H9 (cell line): ENCODE results near the gene SVOP. TPM values are rescaled to one million over a fixed set of nuclear protein-coding genes. Genes with fewer than 3 reads are reported as not detected.
"Not testable (repeated sequence)": the region's sequence is repeated elsewhere in the genome, so short reads cannot be mapped to it uniquely, and the experiment has no call there.

Experiments
- DNase-seq: peaks from one replicate; pipeline ENCODE4 v3.0.0-alpha.2; 2017
- H2AFZ ChIP-seq: one replicate; pipeline ENCODE4 v1.6.1; 2013; ENCODE audit warnings: mild to moderate bottlenecking, low read length, control low read depth, moderate library complexity
- H2AK5ac ChIP-seq: 2 replicates; pipeline ENCODE4 v1.6.1; 2013; ENCODE audit warnings: low read length, control low read depth, mixed read lengths; ENCODE audit not compliant: insufficient read length
- H2BK120ac ChIP-seq: one replicate; pipeline ENCODE4 v1.6.1; 2013; ENCODE audit warnings: low read depth, mild to moderate bottlenecking, low read length, control low read depth, inconsistent platforms; ENCODE audit not compliant: poor library complexity, severe bottlenecking
- H2BK12ac ChIP-seq: 2 replicates; pipeline ENCODE4 v1.6.1; 2013; ENCODE audit warnings: low read length, control low read depth, mixed read lengths, low read depth; ENCODE audit not compliant: insufficient read length
- H2BK15ac ChIP-seq: 2 replicates; pipeline ENCODE4 v1.6.1; 2013; ENCODE audit warnings: low read depth, low read length, control low read depth
- H2BK20ac ChIP-seq: one replicate; pipeline ENCODE4 v1.6.1; 2013; ENCODE audit warnings: low read depth, mild to moderate bottlenecking, low read length, control low read depth, inconsistent platforms; ENCODE audit not compliant: poor library complexity, severe bottlenecking
- H2BK5ac ChIP-seq: 2 replicates; pipeline ENCODE4 v1.6.1; 2013; ENCODE audit warnings: low read length, control low read depth, mixed read lengths; ENCODE audit not compliant: insufficient read length
- H3K14ac ChIP-seq: 2 replicates; pipeline ENCODE4 v1.6.1; 2013; ENCODE audit warnings: low read length, control low read depth; ENCODE audit not compliant: insufficient read depth
- H3K18ac ChIP-seq: 2 replicates; pipeline ENCODE4 v1.6.1; 2013; ENCODE audit warnings: low read depth, mild to moderate bottlenecking, mixed read lengths, low read length, control low read depth; ENCODE audit not compliant: insufficient read length
- H3K23ac ChIP-seq: 2 replicates; pipeline ENCODE4 v1.6.1; 2013; ENCODE audit warnings: low read length, control low read depth, mixed read lengths, low read depth; ENCODE audit not compliant: insufficient read length
- H3K23me2 ChIP-seq: 2 replicates; pipeline ENCODE4 v1.6.1; 2013; ENCODE audit warnings: low read depth, mild to moderate bottlenecking, mixed read lengths, low read length, control low read depth; ENCODE audit not compliant: insufficient read length, poor library complexity, severe bottlenecking
- H3K27ac ChIP-seq: 2 replicates; pipeline ENCODE4 v1.5.1; 2013; ENCODE audit warnings: low read length, control low read depth, mixed read lengths, low read depth; ENCODE audit not compliant: insufficient read length
- H3K27me3 ChIP-seq: 2 replicates; pipeline ENCODE4 v1.6.1; 2013; ENCODE audit warnings: low read length, control low read depth, inconsistent platforms; ENCODE audit not compliant: insufficient read depth
- H3K4ac ChIP-seq: 2 replicates; pipeline ENCODE4 v1.6.1; 2013; ENCODE audit warnings: low read depth, mild to moderate bottlenecking, control low read depth, inconsistent platforms, low read length, moderate library complexity
- H3K4me1 ChIP-seq: 2 replicates; pipeline ENCODE4 v1.6.1; 2013; ENCODE audit warnings: low read length, control low read depth, inconsistent platforms; ENCODE audit not compliant: insufficient read depth
- H3K4me2 ChIP-seq: 2 replicates; pipeline ENCODE4 v1.6.1; 2013; ENCODE audit warnings: low read length, control low read depth, mixed read lengths; ENCODE audit not compliant: insufficient read length, insufficient read depth
- H3K56ac ChIP-seq: 2 replicates; pipeline ENCODE4 v1.6.1; 2013; ENCODE audit warnings: low read depth, mild to moderate bottlenecking, mixed read lengths, low read length, control low read depth; ENCODE audit not compliant: insufficient read length
- H3K79me1 ChIP-seq: 2 replicates; pipeline ENCODE4 v1.6.1; 2013; ENCODE audit warnings: low read depth, mild to moderate bottlenecking, moderate library complexity, low read length, control low read depth, inconsistent platforms; ENCODE audit not compliant: insufficient read depth, poor library complexity, severe bottlenecking
- H3K79me2 ChIP-seq: 2 replicates; pipeline ENCODE4 v1.6.1; 2013; ENCODE audit warnings: low read length, control low read depth, inconsistent platforms; ENCODE audit not compliant: insufficient read depth
- H3K9ac ChIP-seq: 2 replicates; pipeline ENCODE4 v1.6.1; 2013; ENCODE audit warnings: low read length, control low read depth, mixed read lengths; ENCODE audit not compliant: insufficient read length; ENCODE audit errors: extremely low read depth
- H3K9me3 ChIP-seq: one replicate; pipeline ENCODE4 v1.6.1; 2013; ENCODE audit warnings: low read depth, low read length, inconsistent platforms; ENCODE audit not compliant: control insufficient read depth
- H3T11ph ChIP-seq: one replicate; pipeline ENCODE4 v1.6.1; 2013; ENCODE audit warnings: mild to moderate bottlenecking, low read length, control low read depth, inconsistent platforms
- H4K20me1 ChIP-seq: one replicate; pipeline ENCODE4 v1.6.1; 2013; ENCODE audit not compliant: control insufficient read depth, insufficient read length, insufficient read depth
- H4K5ac ChIP-seq: 2 replicates; pipeline ENCODE4 v1.6.1; 2013; ENCODE audit warnings: low read depth, mild to moderate bottlenecking, mixed read lengths, low read length, control low read depth; ENCODE audit not compliant: insufficient read length
- H4K8ac ChIP-seq: replicated peaks from 2 replicates; pipeline ENCODE4 v1.6.1; 2013; ENCODE audit warnings: low read length, control low read depth, mixed read lengths, low read depth; ENCODE audit not compliant: insufficient read length
- H4K91ac ChIP-seq: 2 replicates; pipeline ENCODE4 v1.6.1; 2013; ENCODE audit warnings: low read depth, mild to moderate bottlenecking, moderate library complexity, mixed read lengths, low read length, control low read depth; ENCODE audit not compliant: insufficient read length
- H3K27ac Mint-ChIP-seq, 3 experiments: 2 replicates in 2 of 3; 3 replicates in 1 of 3; pipeline ENCODE4 v1.8.0; 2020 to 2021; ENCODE audit warnings: mixed read lengths in 3 of 3, mild to moderate bottlenecking in 1 of 3, moderate library complexity in 1 of 3
- H3K27me3 Mint-ChIP-seq: 2 replicates; pipeline ENCODE4 v1.8.0; 2021; ENCODE audit warnings: low read depth, mild to moderate bottlenecking, moderate library complexity, mixed read lengths
- H3K36me3 Mint-ChIP-seq, 3 experiments: 2 replicates in 2 of 3; 3 replicates in 1 of 3; pipeline ENCODE4 v1.8.0; 2020 to 2021; ENCODE audit warnings: low read depth in 3 of 3, mixed read lengths in 3 of 3; ENCODE audit not compliant: insufficient read depth in 1 of 3
- H3K4me1 Mint-ChIP-seq, 2 experiments: 2 replicates each; pipeline ENCODE4 v1.8.0; 2020; ENCODE audit warnings: mixed read lengths in 2 of 2
- H3K4me3 Mint-ChIP-seq, 2 experiments: 2 replicates in 1 of 2; 3 replicates in 1 of 2; pipeline ENCODE4 v1.8.0; 2020 to 2021; ENCODE audit warnings: mild to moderate bottlenecking in 2 of 2, mixed read lengths in 2 of 2, moderate library complexity in 1 of 2
- H3K9me3 Mint-ChIP-seq, 2 experiments: 2 replicates in 1 of 2; 3 replicates in 1 of 2; pipeline ENCODE4 v1.8.0; 2020; ENCODE audit warnings: mild to moderate bottlenecking in 2 of 2, mixed read lengths in 2 of 2, moderate library complexity in 1 of 2
- CTCF ChIP-seq: fragments of 200-600 bp; sonication (generic); conservative IDR thresholded peaks from 3 replicates; pipeline ENCODE4 v1.8.0; 2021; ENCODE audit warnings: antibody characterized with exemption, mild to moderate bottlenecking
- WGBS: extraction: QIAGEN DNeasy Blood & Tissue Kit; methylation state at CpG from one replicate; pipeline ENCODE4 v1.1.7; 2013; ENCODE audit warnings: missing lambda C conversion rate, low lambda C conversion rate, mixed read lengths; ENCODE audit not compliant: insufficient read length; ENCODE audit errors: extremely low coverage; 5-methylcytosine and 5-hydroxymethylcytosine counted together
- total RNA-seq: library from RNA; stranded (reverse); gene quantifications from 2 replicates; pipeline ENCODE4 v1.2.1, GENCODE V29; 2021

The SVOP gene
- total RNA-seq, 1 experiment from 2014 or later: 0.15 TPM

GRCh38 chr12:109054520-109054919 lies 33.7 kb upstream of the SVOP start:
- H3K9me3 ChIP-seq: no peaks in the 10 kb centered on the region
- no peaks in the 10 kb centered on the region for H4K20me1 ChIP-seq
- H2BK20ac ChIP-seq: no peak overlapping the region
- Mint-ChIP-seq H3K4me3 (no peak overlapping the region), H3K4me1 (peaks cover 12 to 15% of the 10 kb centered on the region in 2 experiments), H3K27me3 (no peaks in the 10 kb centered on the region; the same call in 1 of the 2 replicates), H3K27ac (no peak overlapping the region), H3K36me3 (0 out of 7 replicates have a peak, but pooled peaks cover 0 to 4% (median 0%) of the 10 kb centered on the region in 3 experiments), H3K9me3 (no peaks in the 10 kb centered on the region; a peak in 1 of 5 replicates)
- no peaks in the 10 kb centered on the region for H3K79me1 ChIP-seq
- no peak overlapping the region for H3K23ac ChIP-seq
- H4K91ac ChIP-seq: no peak overlapping the region
- no peaks in the 10 kb centered on the region; the same call in 1 of the 2 replicates for H3K4me1 ChIP-seq
- no peak overlapping the region for H3K4me2 ChIP-seq
- no peak overlapping the region for H3K18ac ChIP-seq
- H3T11ph ChIP-seq: no peak overlapping the region
- TF ChIP-seq CTCF: no peak
- H2BK5ac ChIP-seq: no peak overlapping the region
- H3K56ac ChIP-seq: no peak overlapping the region
- H2AK5ac ChIP-seq: no peak overlapping the region
- H2BK12ac ChIP-seq: no peak overlapping the region
- H3K9ac ChIP-seq: no peak overlapping the region
- no peak for DNase-seq
- no peaks in the 10 kb centered on the region for H3K27me3 ChIP-seq
- no peaks in the 10 kb centered on the region for H3K79me2 ChIP-seq
- no peak overlapping the region for H3K4ac ChIP-seq
- no peak overlapping the region for H4K5ac ChIP-seq
- H2BK120ac ChIP-seq: no peak overlapping the region
- H3K14ac ChIP-seq: no peak overlapping the region
- peaks cover 7% of the 10 kb centered on the region for H3K23me2 ChIP-seq
- no peak overlapping the region for H4K8ac ChIP-seq
- no peak overlapping the region for H2AFZ ChIP-seq
- no peak overlapping the region for H3K27ac ChIP-seq
- H2BK15ac ChIP-seq: no peak overlapping the region

GRCh38 chr12:109054124-109054513 lies 33.3 kb upstream of the SVOP start:
- not testable (repeated sequence) for H3K4ac ChIP-seq, H3K27ac Mint-ChIP-seq, H2BK12ac ChIP-seq, H3K9me3 ChIP-seq, H4K8ac ChIP-seq, H2AK5ac ChIP-seq, H3K56ac ChIP-seq, H4K5ac ChIP-seq, DNase-seq, H3T11ph ChIP-seq, H4K91ac ChIP-seq, H2BK20ac ChIP-seq, H3K9ac ChIP-seq, H3K9me3 Mint-ChIP-seq, H3K23me2 ChIP-seq, H3K14ac ChIP-seq, H2BK15ac ChIP-seq, H2BK5ac ChIP-seq, H2BK120ac ChIP-seq, H3K4me1 ChIP-seq, H2AFZ ChIP-seq, H3K4me2 ChIP-seq, H3K79me1 ChIP-seq, H3K27me3 ChIP-seq, H3K27ac ChIP-seq, H4K20me1 ChIP-seq, H3K36me3 Mint-ChIP-seq, H3K23ac ChIP-seq, H3K79me2 ChIP-seq, H3K18ac ChIP-seq, H3K27me3 Mint-ChIP-seq
- WGBS: no CpG with 5 or more reads among the region's 4 CpGs
- Mint-ChIP-seq H3K4me3 (peak overlapping the region; percentile 86 to 96; a peak in 4 of 5 replicates), H3K4me1 (peaks cover 12 to 15% of the 10 kb centered on the region in 2 experiments)
